ENCODE data around the gene TLNRD1. TPM values are rescaled to one million over a fixed set of nuclear protein-coding genes. Genes with fewer than 3 reads are reported as not detected.
A peak's percentile ranks its signal among the peaks of the same experiment; 100 is the strongest.

Gene TLNRD1
- total RNA-seq, 1 donor from 2014 or later, result 27.8 TPM

- no peak overlapping the region for H3K4me3 ChIP-seq
- H3K9me3 ChIP-seq, result no peaks in the 10 kb centered on the region
- H3K4me1 ChIP-seq, result no peaks in the 10 kb centered on the region
- intact Hi-C loops (cut with DNase I), result no loop called here
- peaks cover 7% of the 10 kb centered on the region for H3K36me3 ChIP-seq
- no peak overlapping the region for H3K27ac ChIP-seq
- DNase-seq (no peak), ATAC-seq (no peak)
- H3K27me3 ChIP-seq, result no peaks in the 10 kb centered on the region
- TF ChIP-seq CTCF (IDR thresholded peaks at IDR 0.05), result no peak
These were observed 32.7 kb upstream of the TLNRD1 start for GRCh38 chr15:80967991-80968510.

GRCh38 chr15:80969316-80969715 lies 31.4 kb upstream of the TLNRD1 start:
- TF ChIP-seq CTCF (IDR thresholded peaks at IDR 0.05), result no peak
- intact Hi-C loops (cut with DNase I), result no loop called here
- no peaks in the 10 kb centered on the region for H3K4me1 ChIP-seq
- H3K4me3 ChIP-seq, result no peak overlapping the region
- H3K9me3 ChIP-seq, result no peaks in the 10 kb centered on the region
- H3K27me3 ChIP-seq, result no peaks in the 10 kb centered on the region
- H3K36me3 ChIP-seq, result peaks cover 12% of the 10 kb centered on the region
- H3K27ac ChIP-seq, result no peak overlapping the region
- DNase-seq (no peak), ATAC-seq (no peak)

- TF ChIP-seq CTCF (IDR thresholded peaks at IDR 0.05), result peak; percentile 84
- no peak overlapping the region for H3K27ac ChIP-seq
These were observed 30.6 kb upstream of the TLNRD1 start for GRCh38 chr15:80970018-80970657.

GRCh38 chr15:80970658-80971057 lies 30.1 kb upstream of the TLNRD1 start:
- Histone ChIP-seq H3K4me3 (no peak overlapping the region), H3K4me1 (no peaks in the 10 kb centered on the region), H3K9me3 (no peaks in the 10 kb centered on the region), H3K27me3 (no peaks in the 10 kb centered on the region), H3K36me3 (peaks cover 12% of the 10 kb centered on the region), H3K27ac (no peak overlapping the region)
- DNase-seq (no peak), ATAC-seq (no peak)
- TF ChIP-seq CTCF (IDR thresholded peaks at IDR 0.05), result no peak
- intact Hi-C loops (cut with DNase I), result loop anchor here (10.0 kb wide), 1 partner anchor 516 kb away; no protein-coding TSS in a partner anchor

More at GRCh38 chr15:80970018-80970657, 30.6 kb upstream of the TLNRD1 start:
- ATAC-seq (peak; percentile 89), DNase-seq (no peak)
- Histone ChIP-seq H3K27me3 (no peaks in the 10 kb centered on the region), H3K36me3 (peaks cover 12% of the 10 kb centered on the region), H3K4me3 (no peak overlapping the region), H3K4me1 (no peaks in the 10 kb centered on the region), H3K9me3 (no peaks in the 10 kb centered on the region)
- intact Hi-C loops (cut with DNase I), result loop anchor here (10.0 kb wide), 1 partner anchor 515 kb away; no protein-coding TSS in a partner anchor

GRCh38 chr15:80971143-80971542 lies 29.6 kb upstream of the TLNRD1 start:
- H3K4me3 ChIP-seq, result no peak overlapping the region
- H3K4me1 ChIP-seq, result no peaks in the 10 kb centered on the region
- intact Hi-C loops (cut with DNase I), result loop anchor here (10.0 kb wide), 1 partner anchor 516 kb away; no protein-coding TSS in a partner anchor
- peaks cover 12% of the 10 kb centered on the region for H3K36me3 ChIP-seq
- H3K9me3 ChIP-seq, result no peaks in the 10 kb centered on the region
- ATAC-seq (no peak), DNase-seq (no peak)
- H3K27ac ChIP-seq, result no peak overlapping the region
- no peaks in the 10 kb centered on the region for H3K27me3 ChIP-seq
- TF ChIP-seq CTCF (IDR thresholded peaks at IDR 0.05), result no peak
